ENCODE results near the gene UBAP2.

The UBAP2 gene

GRCh38 chr9:33923079-33923478 lies 125.6 kb downstream of the UBAP2 start:
- H3K4me2 ChIP-seq (ENCODE audit: low read depth, low read length, poor library complexity, severe bottlenecking), result no peak overlapping the region
- H3K27me3 ChIP-seq (ENCODE audit: low read length), result no peaks in the 10 kb centered on the region
- H3K27ac ChIP-seq (ENCODE audit: low read depth, low read length), result no peak overlapping the region
- no peaks in the 10 kb centered on the region for H3K9me3 ChIP-seq (ENCODE audit: insufficient read depth, low read length)
- H3F3A ChIP-seq (ENCODE audit: insufficient read depth), result peaks cover 79% of the 10 kb centered on the region
- H2AFZ ChIP-seq (ENCODE audit: low read depth, low read length, severe bottlenecking), result no peak overlapping the region
- no peak for TF ChIP-seq EZH2phosphoT487 (conservative IDR thresholded peaks at IDR 0.05; ENCODE audit: low read length)
- TF ChIP-seq, protein P1, sequence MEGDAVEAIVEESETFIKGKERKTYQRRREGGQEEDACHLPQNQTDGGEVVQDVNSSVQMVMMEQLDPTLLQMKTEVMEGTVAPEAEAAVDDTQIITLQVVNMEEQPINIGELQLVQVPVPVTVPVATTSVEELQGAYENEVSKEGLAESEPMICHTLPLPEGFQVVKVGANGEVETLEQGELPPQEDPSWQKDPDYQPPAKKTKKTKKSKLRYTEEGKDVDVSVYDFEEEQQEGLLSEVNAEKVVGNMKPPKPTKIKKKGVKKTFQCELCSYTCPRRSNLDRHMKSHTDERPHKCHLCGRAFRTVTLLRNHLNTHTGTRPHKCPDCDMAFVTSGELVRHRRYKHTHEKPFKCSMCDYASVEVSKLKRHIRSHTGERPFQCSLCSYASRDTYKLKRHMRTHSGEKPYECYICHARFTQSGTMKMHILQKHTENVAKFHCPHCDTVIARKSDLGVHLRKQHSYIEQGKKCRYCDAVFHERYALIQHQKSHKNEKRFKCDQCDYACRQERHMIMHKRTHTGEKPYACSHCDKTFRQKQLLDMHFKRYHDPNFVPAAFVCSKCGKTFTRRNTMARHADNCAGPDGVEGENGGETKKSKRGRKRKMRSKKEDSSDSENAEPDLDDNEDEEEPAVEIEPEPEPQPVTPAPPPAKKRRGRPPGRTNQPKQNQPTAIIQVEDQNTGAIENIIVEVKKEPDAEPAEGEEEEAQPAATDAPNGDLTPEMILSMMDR (IDR thresholded peaks at IDR 0.05; ENCODE audit: insufficient read depth, low read length, poor library complexity, severe bottlenecking), result no peak
- no peaks in the 10 kb centered on the region for H4K20me1 ChIP-seq (ENCODE audit: low read depth, low read length)
- H3K9me2 ChIP-seq (replicated peaks; ENCODE audit: insufficient read depth, low read length), result no peaks in the 10 kb centered on the region
- no peak overlapping the region for H3K4me3 ChIP-seq (ENCODE audit: insufficient read depth, low read length, poor library complexity, severe bottlenecking)
- no peaks in the 10 kb centered on the region for H3K79me2 ChIP-seq (ENCODE audit: insufficient read depth, low read length)
- no peak overlapping the region for H3K9ac ChIP-seq (ENCODE audit: low read length)
- peaks cover 19% of the 10 kb centered on the region for H3K36me3 ChIP-seq (ENCODE audit: low read length)

DNA sequence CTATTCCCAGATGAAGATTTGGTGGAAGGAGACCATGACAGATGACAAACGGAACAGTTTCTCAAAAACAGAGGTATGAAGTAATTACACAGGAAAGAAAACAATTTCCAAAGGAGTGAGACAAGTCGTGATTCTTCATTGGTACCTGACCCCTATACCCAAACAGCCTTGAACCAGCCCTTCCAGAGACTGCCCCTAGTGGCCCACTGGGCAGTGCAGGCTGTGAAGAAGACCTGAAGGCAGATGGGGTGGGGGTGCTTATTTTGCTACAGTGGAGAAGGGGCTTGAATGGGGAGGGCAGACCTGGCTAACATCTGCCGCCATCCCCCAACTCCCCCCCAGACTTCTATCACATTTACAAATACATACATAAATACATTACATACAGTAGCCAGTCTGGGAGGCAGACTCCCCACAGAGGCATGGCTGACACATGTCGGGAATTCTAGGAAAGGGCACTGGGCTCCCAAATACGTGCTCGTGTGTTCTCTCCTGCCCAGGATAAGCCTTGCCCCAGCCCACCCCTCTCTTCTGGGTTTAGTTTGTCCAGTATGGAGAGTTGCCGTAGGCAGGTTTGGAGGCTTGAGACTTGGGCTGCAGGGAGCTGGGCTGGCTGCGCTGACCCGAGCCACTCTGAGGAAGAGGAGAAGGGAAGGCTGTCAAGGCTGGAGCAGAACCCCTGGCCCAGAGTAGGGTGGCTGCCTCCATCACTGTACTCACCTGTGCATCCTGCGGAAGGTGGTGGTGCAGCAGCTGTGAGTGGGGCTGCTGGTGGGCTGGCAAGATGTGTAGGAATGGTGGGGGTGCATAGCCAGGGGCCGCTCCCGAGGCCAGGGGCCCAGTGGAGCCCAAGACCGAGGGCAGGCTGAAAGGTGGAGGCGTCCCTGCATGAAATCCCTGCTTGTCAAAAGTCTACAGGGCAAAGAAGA lies 126.5 kb downstream of the UBAP2 start:
- Histone ChIP-seq H2AFZ (ENCODE audit: low read depth, low read length, severe bottlenecking) (no peak overlapping the region), H3K79me2 (ENCODE audit: insufficient read depth, low read length) (no peaks in the 10 kb centered on the region), H4K20me1 (ENCODE audit: low read depth, low read length) (no peaks in the 10 kb centered on the region), H3K4me3 (ENCODE audit: insufficient read depth, low read length, poor library complexity, severe bottlenecking) (no peak overlapping the region), H3K9ac (ENCODE audit: low read length) (no peak overlapping the region), H3K27me3 (ENCODE audit: low read length) (no peaks in the 10 kb centered on the region), H3F3A (ENCODE audit: insufficient read depth) (peaks cover 84% of the 10 kb centered on the region), H3K4me2 (ENCODE audit: low read depth, low read length, poor library complexity, severe bottlenecking) (no peak overlapping the region), H3K27ac (ENCODE audit: low read depth, low read length) (no peak overlapping the region; the same call in 1 of the 2 replicates), H3K9me2 (replicated peaks; ENCODE audit: insufficient read depth, low read length) (no peaks in the 10 kb centered on the region), H3K9me3 (ENCODE audit: insufficient read depth, low read length) (no peaks in the 10 kb centered on the region), H3K36me3 (ENCODE audit: low read length) (peaks cover 28% of the 10 kb centered on the region)
- TF ChIP-seq EZH2phosphoT487 (conservative IDR thresholded peaks at IDR 0.05; ENCODE audit: low read length), result no peak
- TF ChIP-seq, protein P1 (IDR thresholded peaks at IDR 0.05; ENCODE audit: insufficient read depth, low read length, poor library complexity, severe bottlenecking), result peak; percentile 86

DNA sequence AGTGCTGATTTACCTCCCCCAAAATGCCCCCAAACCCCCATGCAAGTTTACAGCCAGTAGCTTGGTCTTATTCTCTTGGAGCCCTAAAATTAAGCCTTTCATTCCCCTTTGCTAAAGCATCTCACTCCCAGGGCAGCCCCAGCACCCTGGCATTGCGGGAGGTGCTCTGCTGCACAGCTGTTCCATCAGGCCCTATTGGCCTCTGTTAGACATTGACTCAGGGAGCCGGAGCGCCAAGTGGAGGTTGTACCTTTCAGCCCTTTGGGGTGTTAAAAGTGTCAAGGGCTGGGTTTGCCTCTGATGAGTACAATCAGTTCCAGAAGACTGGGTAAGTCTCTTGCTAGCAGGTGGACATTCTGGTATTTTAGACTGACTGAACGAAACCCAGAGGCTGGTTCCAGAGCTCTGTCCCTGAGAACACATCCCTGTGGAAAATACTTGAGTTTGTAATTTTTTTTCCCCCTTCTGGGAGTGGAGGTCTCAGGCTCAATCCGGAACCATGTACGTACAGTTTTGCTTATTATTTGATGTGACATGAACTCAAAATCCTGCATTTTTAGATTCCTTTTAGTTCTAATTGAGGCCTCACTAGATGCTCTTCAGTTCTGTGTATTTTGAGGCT lies 129.3 kb downstream of the UBAP2 start:
- Histone ChIP-seq H3K9ac (ENCODE audit: low read length) (no peak overlapping the region), H3K79me2 (ENCODE audit: insufficient read depth, low read length) (0 out of 2 replicates have a peak, but pooled peaks cover 7% of the 10 kb centered on the region), H3K27ac (ENCODE audit: low read depth, low read length) (peak overlapping the region; percentile 69), H4K20me1 (ENCODE audit: low read depth, low read length) (no peaks in the 10 kb centered on the region), H3K4me2 (ENCODE audit: low read depth, low read length, poor library complexity, severe bottlenecking) (no peak overlapping the region), H3K27me3 (ENCODE audit: low read length) (no peaks in the 10 kb centered on the region), H3K36me3 (ENCODE audit: low read length) (peaks cover 33% of the 10 kb centered on the region), H3K9me3 (ENCODE audit: insufficient read depth, low read length) (no peaks in the 10 kb centered on the region), H3F3A (ENCODE audit: insufficient read depth) (peaks cover 87% of the 10 kb centered on the region), H2AFZ (ENCODE audit: low read depth, low read length, severe bottlenecking) (no peak overlapping the region), H3K9me2 (replicated peaks; ENCODE audit: insufficient read depth, low read length) (no peaks in the 10 kb centered on the region), H3K4me3 (ENCODE audit: insufficient read depth, low read length, poor library complexity, severe bottlenecking) (no peak overlapping the region)
- TF ChIP-seq, protein P1 (IDR thresholded peaks at IDR 0.05; ENCODE audit: insufficient read depth, low read length, poor library complexity, severe bottlenecking), result no peak
- no peak for TF ChIP-seq EZH2phosphoT487 (conservative IDR thresholded peaks at IDR 0.05; ENCODE audit: low read length)
